GM23338 (cell line): ENCODE data around the gene NPHS1. TPM values are rescaled to one million over a fixed set of nuclear protein-coding genes. Genes with fewer than 3 reads are reported as not detected.

ENCODE experiments used
- ATAC-seq: fragments of 200-7000 bp; cut with Tn5 transposase; 3 replicates; pipeline ENCODE4 v1.9.1; 2020
- DNase-seq: peaks from one replicate; pipeline ENCODE4 v3.0.0-alpha.2; 2015; ENCODE audit warnings: low spot score
- H2AFZ ChIP-seq: fragments of 200-600 bp; sonication (generic); 2 replicates; pipeline ENCODE4 v1.8.0; 2016; ENCODE audit warnings: antibody characterized with exemption, mild to moderate bottlenecking, moderate library complexity
- H3F3A ChIP-seq: fragments of 200-600 bp; sonication (generic); replicated peaks from 2 replicates; pipeline ENCODE4 v1.8.0; 2017; ENCODE audit warnings: antibody characterized with exemption, mixed run types, low read depth
- H3K27ac ChIP-seq: fragments of 200-600 bp; sonication (generic); 2 replicates; pipeline ENCODE4 v1.6.1; 2016; ENCODE audit warnings: low read depth
- H3K27me3 ChIP-seq: fragments of 200-600 bp; sonication (generic); 2 replicates; pipeline ENCODE4 v1.8.0; 2016; ENCODE audit warnings: mild to moderate bottlenecking, mixed run types, moderate library complexity; ENCODE audit not compliant: insufficient read depth
- H3K36me3 ChIP-seq: fragments of 200-600 bp; sonication (generic); 2 replicates; pipeline ENCODE4 v1.8.0; 2016; ENCODE audit warnings: mild to moderate bottlenecking; ENCODE audit not compliant: insufficient read depth
- H3K4me1 ChIP-seq: fragments of 200-600 bp; sonication (generic); 2 replicates; pipeline ENCODE4 v1.8.0; 2016; ENCODE audit warnings: mild to moderate bottlenecking, moderate library complexity; ENCODE audit not compliant: insufficient read depth
- H3K4me2 ChIP-seq: fragments of 200-600 bp; sonication (generic); 2 replicates; pipeline ENCODE4 v1.7.1; 2017; ENCODE audit warnings: mixed run types
- H3K4me3 ChIP-seq: fragments of 200-600 bp; sonication (generic); 2 replicates; pipeline ENCODE4 v1.6.1; 2016; ENCODE audit warnings: mixed run types
- H3K79me2 ChIP-seq: fragments of 200-600 bp; sonication (generic); replicated peaks from 2 replicates; pipeline ENCODE4 v1.8.0; 2017; ENCODE audit warnings: mild to moderate bottlenecking; ENCODE audit not compliant: insufficient read depth
- H3K9me2 ChIP-seq: fragments of 200-600 bp; sonication (generic); 2 replicates; pipeline ENCODE4 v1.8.0; 2017; ENCODE audit not compliant: insufficient read depth
- H4K20me1 ChIP-seq: fragments of 200-600 bp; sonication (generic); replicated peaks from 2 replicates; pipeline ENCODE4 v1.8.0; 2017; ENCODE audit warnings: mild to moderate bottlenecking; ENCODE audit not compliant: insufficient read depth
- H3K27ac Mint-ChIP-seq: 2 replicates; pipeline ENCODE4 v1.8.0; 2020; ENCODE audit warnings: inconsistent platforms, mild to moderate bottlenecking, moderate library complexity, mixed read lengths
- H3K27me3 Mint-ChIP-seq: 3 replicates; pipeline ENCODE4 v1.8.0; 2022; ENCODE audit warnings: low read depth, mild to moderate bottlenecking, moderate library complexity, mixed read lengths, inconsistent platforms; ENCODE audit not compliant: insufficient read depth, poor library complexity
- H3K36me3 Mint-ChIP-seq: 3 replicates; pipeline ENCODE4 v1.8.0; 2021; ENCODE audit warnings: low read depth, mild to moderate bottlenecking, inconsistent platforms, moderate library complexity, mixed read lengths
- H3K4me1 Mint-ChIP-seq: 3 replicates; pipeline ENCODE4 v1.8.0; 2020; ENCODE audit warnings: mild to moderate bottlenecking, inconsistent platforms, mixed read lengths
- H3K4me3 Mint-ChIP-seq: 3 replicates; pipeline ENCODE4 v1.8.0; 2021; ENCODE audit warnings: moderate library complexity, mild to moderate bottlenecking, inconsistent platforms, mixed read lengths
- H3K9me3 Mint-ChIP-seq: 3 replicates; pipeline ENCODE4 v1.8.0; 2020; ENCODE audit warnings: moderate library complexity, mild to moderate bottlenecking, inconsistent platforms, mixed read lengths
- CREB1 ChIP-seq: fragments of 250-450 bp; sonication (Bioruptor Pico); IDR thresholded peaks from 2 replicates; pipeline ENCODE4 v1.5.0; 2020; ENCODE audit warnings: low read depth, mild to moderate bottlenecking, moderate library complexity
- CTCF ChIP-seq, 2 experiments: fragments of 200-600 bp in 1 of 2; sonication (generic) in 1 of 2; conservative IDR thresholded peaks; 2 replicates each; pipeline versions ENCODE4 v1.5.1 to v1.6.1; 2016 to 2017; ENCODE audit warnings: antibody characterized with exemption in 2 of 2, low read depth in 2 of 2, mild to moderate bottlenecking in 2 of 2, moderate library complexity in 1 of 2
- ETS1 ChIP-seq: IDR thresholded peaks from 2 replicates; pipeline ENCODE4 v1.6.1; 2016; ENCODE audit warnings: antibody characterized with exemption
- EZH2 ChIP-seq: fragments of 200-600 bp; sonication (generic); IDR thresholded peaks from one replicate; pipeline ENCODE4 v1.8.0; 2017; ENCODE audit warnings: antibody characterized with exemption, mild to moderate bottlenecking, low read depth; ENCODE audit not compliant: unreplicated experiment
- EZH2phosphoT487 ChIP-seq: fragments of 200-600 bp; sonication (generic); IDR thresholded peaks from one replicate; pipeline ENCODE4 v1.8.1; 2018; ENCODE audit warnings: antibody characterized with exemption; ENCODE audit not compliant: unreplicated experiment
- JUNB ChIP-seq: IDR thresholded peaks from one replicate; pipeline ENCODE4 v1.6.1; 2016; ENCODE audit warnings: antibody characterized with exemption; ENCODE audit not compliant: unreplicated experiment
- NANOG ChIP-seq: IDR thresholded peaks from 2 replicates; pipeline ENCODE4 v1.6.1; 2016; ENCODE audit warnings: antibody characterized with exemption, borderline replicate concordance
- POLR2AphosphoS5 ChIP-seq: IDR thresholded peaks from 2 replicates; pipeline ENCODE4 v1.6.1; 2016; ENCODE audit warnings: antibody characterized with exemption, low read depth
- STAT1 ChIP-seq: IDR thresholded peaks from one replicate; pipeline ENCODE4 v1.6.1; 2016; ENCODE audit warnings: antibody characterized with exemption; ENCODE audit not compliant: unreplicated experiment
- ZNF114 ChIP-seq: fragments of 250-450 bp; sonication (Bioruptor Pico); IDR thresholded peaks from 2 replicates; pipeline ENCODE4 v1.5.0; 2020; ENCODE audit warnings: mild to moderate bottlenecking, moderate library complexity
- ZNF331 ChIP-seq: fragments of 250-450 bp; sonication (Bioruptor Pico); IDR thresholded peaks from 2 replicates; pipeline ENCODE4 v1.5.0; 2020; ENCODE audit warnings: low read depth, mild to moderate bottlenecking, moderate library complexity
- polyA plus RNA-seq: library from polyadenylated mRNA; unstranded; fragments of >200 nt; fragmentation: Nextera tagmentation; extraction: Ambion mirVana; gene quantifications from 2 replicates; pipeline ENCODE4 v1.2.1, GENCODE V29; 2016
- total RNA-seq: library from RNA; depleted of rRNA; stranded (reverse); fragments of >200 nt; shearing (Covaris generic); gene quantifications from 2 replicates; pipeline ENCODE4 v1.2.3, GENCODE V29; 2014
- TF ChIP-seq, protein P1 (sequence below): fragments of 250-450 bp; sonication (Bioruptor Pico); IDR thresholded peaks from 2 replicates; pipeline ENCODE4 v1.5.0; 2020; ENCODE audit warnings: mild to moderate bottlenecking, moderate library complexity
- TF ChIP-seq, protein P2 (sequence below): IDR thresholded peaks from one replicate; pipeline ENCODE4 v1.6.1; 2018; ENCODE audit warnings: antibody characterized with exemption; ENCODE audit not compliant: unreplicated experiment

Gene NPHS1
- total and polyA plus RNA-seq, 2 experiments from 2014 or later: 1.0 to 1.3 TPM

GRCh38 chr19:35896643-35897040 is 44.3 kb upstream of the NPHS1 start:
- ATAC-seq: no peak
- no peak overlapping the region for H2AFZ ChIP-seq
- H3K4me3 ChIP-seq: no peak overlapping the region
- no peak for DNase-seq
- H3K27me3 Mint-ChIP-seq: peaks cover 8% of the 10 kb centered on the region
- no peak overlapping the region for H3K4me3 Mint-ChIP-seq
- H3K27ac Mint-ChIP-seq: no peak overlapping the region
- H3F3A ChIP-seq: 0 out of 2 replicates have a peak, but pooled peaks cover 10% of the 10 kb centered on the region
- H3K4me1 Mint-ChIP-seq: peaks cover 7% of the 10 kb centered on the region; the same call in 2 of the 3 replicates
- H3K9me2 ChIP-seq: no peaks in the 10 kb centered on the region
- H3K4me1 ChIP-seq: peaks cover 12% of the 10 kb centered on the region
- no peak for TF ChIP-seq ZNF114 (CRISPR knock-in tag)
- no peak for TF ChIP-seq JUNB
- TF ChIP-seq, protein P1, sequence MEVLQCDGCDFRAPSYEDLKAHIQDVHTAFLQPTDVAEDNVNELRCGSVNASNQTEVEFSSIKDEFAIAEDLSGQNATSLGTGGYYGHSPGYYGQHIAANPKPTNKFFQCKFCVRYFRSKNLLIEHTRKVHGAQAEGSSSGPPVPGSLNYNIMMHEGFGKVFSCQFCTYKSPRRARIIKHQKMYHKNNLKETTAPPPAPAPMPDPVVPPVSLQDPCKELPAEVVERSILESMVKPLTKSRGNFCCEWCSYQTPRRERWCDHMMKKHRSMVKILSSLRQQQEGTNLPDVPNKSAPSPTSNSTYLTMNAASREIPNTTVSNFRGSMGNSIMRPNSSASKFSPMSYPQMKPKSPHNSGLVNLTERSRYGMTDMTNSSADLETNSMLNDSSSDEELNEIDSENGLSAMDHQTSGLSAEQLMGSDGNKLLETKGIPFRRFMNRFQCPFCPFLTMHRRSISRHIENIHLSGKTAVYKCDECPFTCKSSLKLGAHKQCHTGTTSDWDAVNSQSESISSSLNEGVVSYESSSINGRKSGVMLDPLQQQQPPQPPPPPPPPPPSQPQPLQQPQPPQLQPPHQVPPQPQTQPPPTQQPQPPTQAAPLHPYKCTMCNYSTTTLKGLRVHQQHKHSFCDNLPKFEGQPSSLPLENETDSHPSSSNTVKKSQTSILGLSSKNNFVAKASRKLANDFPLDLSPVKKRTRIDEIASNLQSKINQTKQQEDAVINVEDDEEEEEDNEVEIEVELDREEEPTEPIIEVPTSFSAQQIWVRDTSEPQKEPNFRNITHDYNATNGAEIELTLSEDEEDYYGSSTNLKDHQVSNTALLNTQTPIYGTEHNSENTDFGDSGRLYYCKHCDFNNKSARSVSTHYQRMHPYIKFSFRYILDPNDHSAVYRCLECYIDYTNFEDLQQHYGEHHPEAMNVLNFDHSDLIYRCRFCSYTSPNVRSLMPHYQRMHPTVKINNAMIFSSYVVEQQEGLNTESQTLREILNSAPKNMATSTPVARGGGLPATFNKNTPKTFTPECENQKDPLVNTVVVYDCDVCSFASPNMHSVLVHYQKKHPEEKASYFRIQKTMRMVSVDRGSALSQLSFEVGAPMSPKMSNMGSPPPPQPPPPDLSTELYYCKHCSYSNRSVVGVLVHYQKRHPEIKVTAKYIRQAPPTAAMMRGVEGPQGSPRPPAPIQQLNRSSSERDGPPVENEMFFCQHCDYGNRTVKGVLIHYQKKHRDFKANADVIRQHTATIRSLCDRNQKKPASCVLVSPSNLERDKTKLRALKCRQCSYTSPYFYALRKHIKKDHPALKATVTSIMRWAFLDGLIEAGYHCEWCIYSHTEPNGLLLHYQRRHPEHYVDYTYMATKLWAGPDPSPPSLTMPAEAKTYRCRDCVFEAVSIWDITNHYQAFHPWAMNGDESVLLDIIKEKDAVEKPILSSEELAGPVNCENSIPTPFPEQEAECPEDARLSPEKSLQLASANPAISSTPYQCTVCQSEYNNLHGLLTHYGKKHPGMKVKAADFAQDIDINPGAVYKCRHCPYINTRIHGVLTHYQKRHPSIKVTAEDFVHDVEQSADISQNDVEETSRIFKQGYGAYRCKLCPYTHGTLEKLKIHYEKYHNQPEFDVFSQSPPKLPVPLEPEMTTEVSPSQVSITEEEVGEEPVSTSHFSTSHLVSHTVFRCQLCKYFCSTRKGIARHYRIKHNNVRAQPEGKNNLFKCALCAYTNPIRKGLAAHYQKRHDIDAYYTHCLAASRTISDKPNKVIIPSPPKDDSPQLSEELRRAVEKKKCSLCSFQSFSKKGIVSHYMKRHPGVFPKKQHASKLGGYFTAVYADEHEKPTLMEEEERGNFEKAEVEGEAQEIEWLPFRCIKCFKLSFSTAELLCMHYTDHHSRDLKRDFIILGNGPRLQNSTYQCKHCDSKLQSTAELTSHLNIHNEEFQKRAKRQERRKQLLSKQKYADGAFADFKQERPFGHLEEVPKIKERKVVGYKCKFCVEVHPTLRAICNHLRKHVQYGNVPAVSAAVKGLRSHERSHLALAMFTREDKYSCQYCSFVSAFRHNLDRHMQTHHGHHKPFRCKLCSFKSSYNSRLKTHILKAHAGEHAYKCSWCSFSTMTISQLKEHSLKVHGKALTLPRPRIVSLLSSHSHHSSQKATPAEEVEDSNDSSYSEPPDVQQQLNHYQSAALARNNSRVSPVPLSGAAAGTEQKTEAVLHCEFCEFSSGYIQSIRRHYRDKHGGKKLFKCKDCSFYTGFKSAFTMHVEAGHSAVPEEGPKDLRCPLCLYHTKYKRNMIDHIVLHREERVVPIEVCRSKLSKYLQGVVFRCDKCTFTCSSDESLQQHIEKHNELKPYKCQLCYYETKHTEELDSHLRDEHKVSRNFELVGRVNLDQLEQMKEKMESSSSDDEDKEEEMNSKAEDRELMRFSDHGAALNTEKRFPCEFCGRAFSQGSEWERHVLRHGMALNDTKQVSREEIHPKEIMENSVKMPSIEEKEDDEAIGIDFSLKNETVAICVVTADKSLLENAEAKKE: no peak
- TF ChIP-seq EZH2: no peak
- no peak for TF ChIP-seq NANOG
- no peak for TF ChIP-seq EZH2phosphoT487
- no peak for TF ChIP-seq POLR2AphosphoS5
- TF ChIP-seq ZNF331 (CRISPR knock-in tag): no peak
- TF ChIP-seq CTCF (conservative IDR thresholded peaks at IDR 0.05; ENCODE audit: low read depth in 2 of 2): no peak
- TF ChIP-seq ETS1: no peak
- no peak for TF ChIP-seq STAT1
- TF ChIP-seq CREB1 (CRISPR knock-in tag): no peak
- TF ChIP-seq, protein P2, sequence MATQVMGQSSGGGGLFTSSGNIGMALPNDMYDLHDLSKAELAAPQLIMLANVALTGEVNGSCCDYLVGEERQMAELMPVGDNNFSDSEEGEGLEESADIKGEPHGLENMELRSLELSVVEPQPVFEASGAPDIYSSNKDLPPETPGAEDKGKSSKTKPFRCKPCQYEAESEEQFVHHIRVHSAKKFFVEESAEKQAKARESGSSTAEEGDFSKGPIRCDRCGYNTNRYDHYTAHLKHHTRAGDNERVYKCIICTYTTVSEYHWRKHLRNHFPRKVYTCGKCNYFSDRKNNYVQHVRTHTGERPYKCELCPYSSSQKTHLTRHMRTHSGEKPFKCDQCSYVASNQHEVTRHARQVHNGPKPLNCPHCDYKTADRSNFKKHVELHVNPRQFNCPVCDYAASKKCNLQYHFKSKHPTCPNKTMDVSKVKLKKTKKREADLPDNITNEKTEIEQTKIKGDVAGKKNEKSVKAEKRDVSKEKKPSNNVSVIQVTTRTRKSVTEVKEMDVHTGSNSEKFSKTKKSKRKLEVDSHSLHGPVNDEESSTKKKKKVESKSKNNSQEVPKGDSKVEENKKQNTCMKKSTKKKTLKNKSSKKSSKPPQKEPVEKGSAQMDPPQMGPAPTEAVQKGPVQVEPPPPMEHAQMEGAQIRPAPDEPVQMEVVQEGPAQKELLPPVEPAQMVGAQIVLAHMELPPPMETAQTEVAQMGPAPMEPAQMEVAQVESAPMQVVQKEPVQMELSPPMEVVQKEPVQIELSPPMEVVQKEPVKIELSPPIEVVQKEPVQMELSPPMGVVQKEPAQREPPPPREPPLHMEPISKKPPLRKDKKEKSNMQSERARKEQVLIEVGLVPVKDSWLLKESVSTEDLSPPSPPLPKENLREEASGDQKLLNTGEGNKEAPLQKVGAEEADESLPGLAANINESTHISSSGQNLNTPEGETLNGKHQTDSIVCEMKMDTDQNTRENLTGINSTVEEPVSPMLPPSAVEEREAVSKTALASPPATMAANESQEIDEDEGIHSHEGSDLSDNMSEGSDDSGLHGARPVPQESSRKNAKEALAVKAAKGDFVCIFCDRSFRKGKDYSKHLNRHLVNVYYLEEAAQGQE: no peak
- peaks cover 21% of the 10 kb centered on the region for H3K36me3 ChIP-seq
- no peak overlapping the region for H3K27ac ChIP-seq
- H3K36me3 Mint-ChIP-seq: peaks cover 36% of the 10 kb centered on the region
- H3K4me2 ChIP-seq: no peak overlapping the region
- H3K27me3 ChIP-seq: no peaks in the 10 kb centered on the region
- H3K79me2 ChIP-seq: peaks cover 13% of the 10 kb centered on the region
- no peaks in the 10 kb centered on the region for H3K9me3 Mint-ChIP-seq
- peaks cover 8% of the 10 kb centered on the region; the same call in 1 of the 2 replicates for H4K20me1 ChIP-seq
